Activated T-cell treated with anti-CD3 and anti-CD28 coated beads for 1 hour (primary cell): Measurements from ENCODE around the gene UPK1A.
A peak's percentile ranks its signal among the peaks of the same experiment; 100 is the strongest.

ENCODE experiments used
- DNase-seq: peaks from one replicate; pipeline ENCODE4 v3.0.0-alpha.2; 2020; ENCODE audit warnings: low read depth

UPK1A gene

GRCh38 chr19:35666251-35666913, at the start of gene UPK1A:
TSS of gene UPK1A (plus strand) at chr19:35666517. CDS start at chr19:35666813, 296 bp downstream.
- no peak for DNase-seq

- no peak for DNase-seq
Observed at GRCh38 chr19:35618857-35619256, 47.5 kb upstream of the UPK1A start.

- no peak for DNase-seq
Observed at GRCh38 chr19:35619290-35619923, 46.9 kb upstream of the UPK1A start.

- DNase-seq: no peak
Observed at GRCh38 chr19:35620001-35620400, 46.3 kb upstream of the UPK1A start.

- no peak for DNase-seq
Observed at GRCh38 chr19:35621708-35622107, 44.6 kb upstream of the UPK1A start.

GRCh38 chr19:35622750-35623149, 43.6 kb upstream of the UPK1A start:
- DNase-seq: no peak

GRCh38 chr19:35623327-35624010, 42.8 kb upstream of the UPK1A start:
- no peak for DNase-seq

GRCh38 chr19:35628264-35628564, 38.1 kb upstream of the UPK1A start:
- DNase-seq: no peak

- peak; percentile 91 for DNase-seq
Observed at GRCh38 chr19:35628565-35629331, 37.6 kb upstream of the UPK1A start, which contains the start of gene RBM42. TSS of gene RBM42 (plus strand) at chr19:35629036. CDS start at chr19:35629154, 118 bp downstream.

GRCh38 chr19:35629332-35629633, 37.0 kb upstream of the UPK1A start:
- no peak for DNase-seq

- DNase-seq: no peak
Observed at GRCh38 chr19:35633727-35634440, 32.4 kb upstream of the UPK1A start.

GRCh38 chr19:35636651-35637050, 29.7 kb upstream of the UPK1A start:
- no peak for DNase-seq

- no peak for DNase-seq
Observed at GRCh38 chr19:35637165-35637564, 29.2 kb upstream of the UPK1A start.

GRCh38 chr19:35639321-35639639, 27.0 kb upstream of the UPK1A start:
- DNase-seq: no peak

- no peak for DNase-seq
Observed at GRCh38 chr19:35639863-35640262, 26.5 kb upstream of the UPK1A start.

- no peak for DNase-seq
Observed at GRCh38 chr19:35641515-35642151, 24.7 kb upstream of the UPK1A start, which contains the start of gene ETV2. TSS of gene ETV2 (plus strand) at chr19:35641745. CDS start at chr19:35642461, 716 bp downstream.

GRCh38 chr19:35642312-35642711, 24.0 kb upstream of the UPK1A start:
- no peak for DNase-seq

GRCh38 chr19:35642798-35643254, 23.5 kb upstream of the UPK1A start:
- DNase-seq: no peak

GRCh38 chr19:35643255-35644205, 22.8 kb upstream of the UPK1A start:
- DNase-seq: peak; percentile 72

GRCh38 chr19:35644206-35644986, 21.9 kb upstream of the UPK1A start:
- peak; percentile 90 for DNase-seq
